Neural progenitor cell (in vitro differentiated cells): ENCODE data around the gene KRT77. TPM values are rescaled to one million over a fixed set of nuclear protein-coding genes. Genes with fewer than 3 reads are reported as not detected.

Experiments
- DNase-seq: peaks from one replicate; pipeline ENCODE4 v3.0.0-alpha.2; 2016; ENCODE audit warnings: low spot score
- H2AFZ ChIP-seq: fragments of 200-600 bp; sonication (generic); replicated peaks from 2 replicates; pipeline ENCODE4 v1.6.1; 2016; ENCODE audit warnings: antibody characterized with exemption
- H3F3A ChIP-seq: fragments of 200-600 bp; sonication (generic); 2 replicates; pipeline ENCODE4 v1.6.1; 2016; ENCODE audit warnings: antibody characterized with exemption, low read depth
- H3K27ac ChIP-seq: fragments of 200-600 bp; sonication (generic); 2 replicates; pipeline ENCODE4 v1.5.1; 2016; ENCODE audit warnings: mild to moderate bottlenecking
- H3K27me3 ChIP-seq: fragments of 200-600 bp; sonication (generic); 2 replicates; pipeline ENCODE4 v1.6.1; 2016; ENCODE audit warnings: mild to moderate bottlenecking, moderate library complexity
- H3K36me3 ChIP-seq: fragments of 200-600 bp; sonication (generic); 2 replicates; pipeline ENCODE4 v1.5.1; 2016
- H3K4me1 ChIP-seq: fragments of 200-600 bp; sonication (generic); 2 replicates; pipeline ENCODE4 v1.6.1; 2016; ENCODE audit warnings: mixed run types
- H3K4me2 ChIP-seq: fragments of 200-600 bp; sonication (generic); 2 replicates; pipeline ENCODE4 v1.6.1; 2016
- H3K4me3 ChIP-seq: fragments of 200-600 bp; sonication (generic); 2 replicates; pipeline ENCODE4 v1.5.1; 2016
- H3K79me2 ChIP-seq: fragments of 200-600 bp; sonication (generic); 2 replicates; pipeline ENCODE4 v1.6.1; 2016; ENCODE audit warnings: low read depth
- H3K9ac ChIP-seq: fragments of 200-600 bp; sonication (generic); 2 replicates; pipeline ENCODE4 v1.6.1; 2016
- H3K9me3 ChIP-seq: fragments of 200-600 bp; sonication (generic); 2 replicates; pipeline ENCODE4 v1.5.1; 2016; ENCODE audit warnings: low read depth
- H4K20me1 ChIP-seq: fragments of 200-600 bp; sonication (generic); 2 replicates; pipeline ENCODE4 v1.6.1; 2016; ENCODE audit warnings: low read depth
- H3K27ac Mint-ChIP-seq: 3 replicates; pipeline ENCODE4 v1.8.0; 2021; ENCODE audit warnings: mixed read lengths
- H3K27me3 Mint-ChIP-seq: 2 replicates; pipeline ENCODE4 v1.8.0; 2022; ENCODE audit warnings: low read depth, mild to moderate bottlenecking, inconsistent platforms, moderate library complexity, mixed read lengths; ENCODE audit not compliant: insufficient read depth
- H3K36me3 Mint-ChIP-seq: 3 replicates; pipeline ENCODE4 v1.8.0; 2021; ENCODE audit warnings: mixed read lengths
- H3K4me1 Mint-ChIP-seq: 3 replicates; pipeline ENCODE4 v1.8.0; 2021; ENCODE audit warnings: mixed read lengths
- H3K4me3 Mint-ChIP-seq: 3 replicates; pipeline ENCODE4 v1.8.0; 2021; ENCODE audit warnings: mild to moderate bottlenecking, moderate library complexity, mixed read lengths
- H3K9me3 Mint-ChIP-seq: 3 replicates; pipeline ENCODE4 v1.8.0; 2020; ENCODE audit warnings: mixed read lengths
- EZH2 ChIP-seq: fragments of 200-600 bp; sonication (generic); IDR thresholded peaks from 2 replicates; pipeline ENCODE4 v1.6.1; 2017; ENCODE audit warnings: antibody characterized with exemption, mild to moderate bottlenecking, moderate library complexity
- EZH2phosphoT487 ChIP-seq: fragments of 200-600 bp; sonication (generic); IDR thresholded peaks from 2 replicates; pipeline ENCODE4 v1.6.1; 2017; ENCODE audit warnings: antibody characterized with exemption
- total RNA-seq: library from RNA; depleted of rRNA; stranded (reverse); fragments of >200 nt; gene quantifications from 2 replicates; pipeline ENCODE4 v1.2.3, GENCODE V29; 2015; ENCODE audit warnings: low replicate concordance
- TF ChIP-seq, protein P1 (sequence below): fragments of 200-600 bp; sonication (generic); IDR thresholded peaks from 2 replicates; pipeline ENCODE4 v1.5.1; 2017; ENCODE audit warnings: antibody characterized with exemption, mild to moderate bottlenecking

The KRT77 gene
- total RNA-seq, 1 donor from 2014 or later: 0.47 TPM

DNA sequence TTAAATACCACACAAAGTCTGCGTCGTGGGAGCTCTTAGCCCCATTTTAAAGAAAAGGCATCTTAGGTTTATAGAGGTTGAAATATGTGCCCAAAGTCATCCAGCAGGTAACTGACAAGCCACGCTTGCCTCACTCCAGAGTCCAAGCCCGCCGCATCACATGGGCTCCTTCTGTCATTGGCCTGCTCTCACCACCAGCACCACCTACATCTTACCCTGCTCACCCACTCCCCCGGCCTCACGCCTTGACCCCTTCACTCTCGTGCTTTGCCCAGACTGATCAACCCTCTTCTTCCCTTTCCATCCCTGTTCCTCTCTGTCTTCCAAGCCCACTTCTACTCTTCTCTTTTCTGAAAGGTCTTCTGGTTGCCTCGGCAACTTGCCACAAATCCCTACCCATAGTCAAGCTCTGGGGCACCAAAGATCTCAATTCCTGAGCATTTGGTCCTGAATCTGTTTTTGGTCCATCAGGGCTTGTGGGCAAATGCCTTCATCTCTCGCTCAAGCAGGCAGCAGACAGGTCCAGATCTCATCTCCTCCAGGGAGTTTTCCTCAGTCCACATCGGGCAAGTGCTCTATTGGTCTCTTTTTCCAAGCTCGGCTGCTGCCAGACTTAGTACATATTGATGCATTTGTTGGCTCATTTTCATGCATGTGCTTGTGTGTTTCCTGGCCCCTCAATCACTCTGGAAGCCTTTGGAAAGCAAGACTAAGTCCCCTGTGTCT lies 19.6 kb downstream of the KRT77 start:
- no peaks in the 10 kb centered on the region for H3F3A ChIP-seq
- H3K27me3 ChIP-seq: peaks cover 47% of the 10 kb centered on the region
- H3K9me3 ChIP-seq: no peaks in the 10 kb centered on the region
- no peak overlapping the region for H3K9ac ChIP-seq
- H4K20me1 ChIP-seq: no peaks in the 10 kb centered on the region
- H3K4me3 ChIP-seq: no peak overlapping the region
- Mint-ChIP-seq H3K9me3 (no peaks in the 10 kb centered on the region), H3K27ac (no peak overlapping the region), H3K36me3 (no peaks in the 10 kb centered on the region), H3K4me1 (no peaks in the 10 kb centered on the region), H3K27me3 (peaks cover 23% of the 10 kb centered on the region), H3K4me3 (no peak overlapping the region)
- H3K36me3 ChIP-seq: no peaks in the 10 kb centered on the region
- H2AFZ ChIP-seq: no peak overlapping the region
- no peak overlapping the region for H3K4me2 ChIP-seq
- H3K4me1 ChIP-seq: no peaks in the 10 kb centered on the region
- no peak overlapping the region for H3K27ac ChIP-seq
- no peaks in the 10 kb centered on the region for H3K79me2 ChIP-seq
- no peak for DNase-seq
- TF ChIP-seq EZH2phosphoT487 (no peak), EZH2 (no peak)
- TF ChIP-seq, protein P1, sequence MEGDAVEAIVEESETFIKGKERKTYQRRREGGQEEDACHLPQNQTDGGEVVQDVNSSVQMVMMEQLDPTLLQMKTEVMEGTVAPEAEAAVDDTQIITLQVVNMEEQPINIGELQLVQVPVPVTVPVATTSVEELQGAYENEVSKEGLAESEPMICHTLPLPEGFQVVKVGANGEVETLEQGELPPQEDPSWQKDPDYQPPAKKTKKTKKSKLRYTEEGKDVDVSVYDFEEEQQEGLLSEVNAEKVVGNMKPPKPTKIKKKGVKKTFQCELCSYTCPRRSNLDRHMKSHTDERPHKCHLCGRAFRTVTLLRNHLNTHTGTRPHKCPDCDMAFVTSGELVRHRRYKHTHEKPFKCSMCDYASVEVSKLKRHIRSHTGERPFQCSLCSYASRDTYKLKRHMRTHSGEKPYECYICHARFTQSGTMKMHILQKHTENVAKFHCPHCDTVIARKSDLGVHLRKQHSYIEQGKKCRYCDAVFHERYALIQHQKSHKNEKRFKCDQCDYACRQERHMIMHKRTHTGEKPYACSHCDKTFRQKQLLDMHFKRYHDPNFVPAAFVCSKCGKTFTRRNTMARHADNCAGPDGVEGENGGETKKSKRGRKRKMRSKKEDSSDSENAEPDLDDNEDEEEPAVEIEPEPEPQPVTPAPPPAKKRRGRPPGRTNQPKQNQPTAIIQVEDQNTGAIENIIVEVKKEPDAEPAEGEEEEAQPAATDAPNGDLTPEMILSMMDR: no peak

DNA sequence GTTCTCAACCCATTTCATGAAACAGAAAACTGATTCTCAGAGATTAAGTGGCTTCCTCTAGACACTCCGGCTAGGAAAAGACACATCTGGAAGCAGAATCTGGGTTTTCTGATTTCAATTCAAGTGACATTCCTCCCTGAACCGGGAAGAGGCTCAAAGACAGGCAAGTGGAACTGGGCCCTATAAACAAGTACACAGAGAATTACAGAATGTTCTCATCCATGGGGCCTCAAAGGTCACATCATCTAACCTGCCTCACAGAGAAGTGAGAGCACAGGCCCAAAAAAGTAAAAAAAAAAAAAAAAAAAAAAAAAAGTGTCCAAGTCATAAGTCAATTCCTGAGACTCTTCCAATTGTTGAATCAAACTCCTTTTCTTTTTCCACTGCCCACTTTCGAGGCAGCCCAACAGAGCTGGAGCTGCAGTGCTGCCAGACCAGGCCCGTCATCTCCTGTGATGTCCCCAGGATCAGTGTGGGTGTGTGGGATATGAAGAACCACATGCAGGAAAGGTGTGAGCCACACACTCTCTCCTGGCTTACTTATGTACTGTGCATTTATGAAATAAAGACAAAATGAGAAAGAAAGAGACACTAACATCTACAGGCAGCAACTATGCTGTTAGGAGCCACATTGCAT lies 20.3 kb downstream of the KRT77 start:
- Mint-ChIP-seq H3K27me3 (peaks cover 20% of the 10 kb centered on the region), H3K4me1 (no peaks in the 10 kb centered on the region), H3K27ac (no peak overlapping the region), H3K4me3 (no peak overlapping the region), H3K36me3 (no peaks in the 10 kb centered on the region), H3K9me3 (no peaks in the 10 kb centered on the region)
- Histone ChIP-seq H2AFZ (no peak overlapping the region), H3K4me1 (no peaks in the 10 kb centered on the region), H3F3A (no peaks in the 10 kb centered on the region), H3K79me2 (no peaks in the 10 kb centered on the region), H3K4me3 (no peak overlapping the region), H3K36me3 (no peaks in the 10 kb centered on the region), H3K9me3 (no peaks in the 10 kb centered on the region), H4K20me1 (no peaks in the 10 kb centered on the region), H3K9ac (no peak overlapping the region), H3K27ac (no peak overlapping the region), H3K27me3 (peaks cover 47% of the 10 kb centered on the region), H3K4me2 (no peak overlapping the region)
- TF ChIP-seq, protein P1: no peak
- TF ChIP-seq EZH2phosphoT487 (no peak), EZH2 (no peak)
- no peak for DNase-seq

DNA sequence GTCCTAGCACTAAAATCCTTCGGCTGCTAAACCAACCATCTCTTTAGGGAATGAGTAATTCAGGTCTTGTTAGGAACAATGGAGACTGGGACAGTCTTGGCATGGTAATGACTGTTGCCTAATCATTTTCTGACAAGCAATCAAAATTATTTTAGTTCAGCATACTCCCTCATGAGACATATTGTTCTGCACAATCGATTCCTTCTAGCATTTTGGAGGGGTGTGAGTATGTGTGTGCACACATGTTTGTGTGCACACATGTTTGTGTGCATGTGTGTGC lies 21.0 kb downstream of the KRT77 start:
- peaks cover 47% of the 10 kb centered on the region for H3K27me3 ChIP-seq
- no peak overlapping the region for H3K27ac Mint-ChIP-seq
- H3K4me3 Mint-ChIP-seq: no peak overlapping the region
- H3K9ac ChIP-seq: no peak overlapping the region
- H3K36me3 ChIP-seq: no peaks in the 10 kb centered on the region
- no peak for DNase-seq
- TF ChIP-seq EZH2phosphoT487: no peak
- TF ChIP-seq, protein P1: no peak
- no peak for TF ChIP-seq EZH2
- H3K9me3 Mint-ChIP-seq: no peaks in the 10 kb centered on the region
- no peaks in the 10 kb centered on the region for H3K9me3 ChIP-seq
- peaks cover 18% of the 10 kb centered on the region for H3K27me3 Mint-ChIP-seq
- H3K36me3 Mint-ChIP-seq: no peaks in the 10 kb centered on the region
- H3K4me3 ChIP-seq: no peak overlapping the region
- H3K79me2 ChIP-seq: no peaks in the 10 kb centered on the region
- no peaks in the 10 kb centered on the region for H3F3A ChIP-seq
- H4K20me1 ChIP-seq: no peaks in the 10 kb centered on the region
- H3K4me1 ChIP-seq: no peaks in the 10 kb centered on the region
- H3K4me1 Mint-ChIP-seq: no peaks in the 10 kb centered on the region
- H3K4me2 ChIP-seq: no peak overlapping the region
- no peak overlapping the region for H3K27ac ChIP-seq
- no peak overlapping the region for H2AFZ ChIP-seq
